ENCODE measurements around the gene GSDMA. TPM values are rescaled to one million over a fixed set of nuclear protein-coding genes. Genes with fewer than 3 reads are reported as not detected.

Gene GSDMA
- total RNA-seq, 1 donor from 2014 or later, result 0.23 TPM

DNA sequence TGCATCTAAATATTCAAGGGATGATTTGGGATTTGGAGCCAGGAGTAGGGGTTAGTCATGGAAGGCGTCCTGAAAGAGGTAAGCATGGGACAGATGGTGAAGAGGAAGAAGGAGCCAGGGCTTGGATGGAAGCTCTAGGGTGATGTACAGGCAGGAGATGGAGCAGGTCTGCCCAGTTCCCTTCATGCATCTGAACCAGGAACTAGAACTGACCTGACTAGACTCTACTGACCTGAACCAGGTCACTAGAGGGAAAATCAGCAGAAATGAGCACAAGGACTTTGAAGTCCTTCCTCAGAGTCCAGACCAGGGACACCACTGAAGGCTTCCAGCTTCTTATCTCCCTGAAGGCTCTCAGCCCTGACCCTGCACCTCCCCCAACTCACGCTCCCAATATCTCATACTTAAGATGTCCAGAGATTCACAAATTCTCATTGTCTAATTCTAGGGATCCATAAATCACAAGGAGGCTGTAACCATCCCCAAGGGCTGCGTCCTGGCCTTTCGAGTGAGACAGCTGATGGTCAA, 8.3 kb downstream of the GSDMA start:
- no peak for DNase-seq (ENCODE audit: low read depth)
- TF ChIP-seq, protein P1, sequence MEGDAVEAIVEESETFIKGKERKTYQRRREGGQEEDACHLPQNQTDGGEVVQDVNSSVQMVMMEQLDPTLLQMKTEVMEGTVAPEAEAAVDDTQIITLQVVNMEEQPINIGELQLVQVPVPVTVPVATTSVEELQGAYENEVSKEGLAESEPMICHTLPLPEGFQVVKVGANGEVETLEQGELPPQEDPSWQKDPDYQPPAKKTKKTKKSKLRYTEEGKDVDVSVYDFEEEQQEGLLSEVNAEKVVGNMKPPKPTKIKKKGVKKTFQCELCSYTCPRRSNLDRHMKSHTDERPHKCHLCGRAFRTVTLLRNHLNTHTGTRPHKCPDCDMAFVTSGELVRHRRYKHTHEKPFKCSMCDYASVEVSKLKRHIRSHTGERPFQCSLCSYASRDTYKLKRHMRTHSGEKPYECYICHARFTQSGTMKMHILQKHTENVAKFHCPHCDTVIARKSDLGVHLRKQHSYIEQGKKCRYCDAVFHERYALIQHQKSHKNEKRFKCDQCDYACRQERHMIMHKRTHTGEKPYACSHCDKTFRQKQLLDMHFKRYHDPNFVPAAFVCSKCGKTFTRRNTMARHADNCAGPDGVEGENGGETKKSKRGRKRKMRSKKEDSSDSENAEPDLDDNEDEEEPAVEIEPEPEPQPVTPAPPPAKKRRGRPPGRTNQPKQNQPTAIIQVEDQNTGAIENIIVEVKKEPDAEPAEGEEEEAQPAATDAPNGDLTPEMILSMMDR (conservative IDR thresholded peaks at IDR 0.05; ENCODE audit: low read depth, low read length), result no peak
- H3K4me3 ChIP-seq (ENCODE audit: low read depth, low read length), result no peak overlapping the region

DNA sequence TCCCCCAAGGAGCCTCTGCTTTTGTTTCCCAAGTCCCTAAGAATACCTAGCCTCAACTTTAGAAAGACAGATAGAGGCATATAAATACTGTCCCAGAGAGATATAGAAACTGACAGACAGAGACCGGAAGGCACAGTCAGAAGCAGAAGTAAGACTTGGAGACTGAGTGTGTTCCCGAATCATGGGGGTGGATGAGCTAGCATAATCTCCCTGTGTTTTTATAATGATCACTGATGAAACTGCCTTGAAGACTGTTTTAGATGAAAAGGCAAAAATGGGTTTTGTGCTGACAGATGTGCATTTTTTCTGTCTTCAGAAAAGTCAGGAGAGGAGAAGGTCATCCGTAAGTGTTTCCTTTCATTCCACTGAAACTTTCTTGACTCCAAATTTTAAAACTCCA, 9.5 kb downstream of the GSDMA start:
- no peak overlapping the region for H3K4me3 ChIP-seq (ENCODE audit: low read depth, low read length)
- TF ChIP-seq, protein P1 (conservative IDR thresholded peaks at IDR 0.05; ENCODE audit: low read depth, low read length), result no peak
- DNase-seq (ENCODE audit: low read depth), result no peak

DNA sequence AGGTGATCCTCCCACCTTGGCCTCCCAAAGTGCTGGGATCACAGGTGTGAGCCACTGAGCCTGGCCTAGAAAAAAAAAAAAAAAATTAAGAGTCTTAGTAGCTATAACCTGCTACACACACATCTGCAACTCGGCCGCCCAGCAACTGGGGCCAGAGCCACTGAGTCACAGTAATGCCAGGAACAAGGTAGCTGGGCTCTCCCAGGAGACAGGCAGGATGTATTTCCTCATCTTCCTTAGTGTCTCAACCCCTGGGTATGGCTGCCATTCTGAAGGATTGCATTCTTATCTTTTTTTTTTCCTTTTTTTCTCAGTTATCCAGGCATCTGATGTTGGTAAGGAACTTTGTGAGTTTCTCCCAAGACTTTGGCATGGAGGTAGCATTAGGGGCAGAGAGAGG, 10.7 kb downstream of the GSDMA start:
- TF ChIP-seq, protein P1 (conservative IDR thresholded peaks at IDR 0.05; ENCODE audit: low read depth, low read length), result no peak
- no peak overlapping the region for H3K4me3 ChIP-seq (ENCODE audit: low read depth, low read length)
- DNase-seq (ENCODE audit: low read depth), result no peak

DNA sequence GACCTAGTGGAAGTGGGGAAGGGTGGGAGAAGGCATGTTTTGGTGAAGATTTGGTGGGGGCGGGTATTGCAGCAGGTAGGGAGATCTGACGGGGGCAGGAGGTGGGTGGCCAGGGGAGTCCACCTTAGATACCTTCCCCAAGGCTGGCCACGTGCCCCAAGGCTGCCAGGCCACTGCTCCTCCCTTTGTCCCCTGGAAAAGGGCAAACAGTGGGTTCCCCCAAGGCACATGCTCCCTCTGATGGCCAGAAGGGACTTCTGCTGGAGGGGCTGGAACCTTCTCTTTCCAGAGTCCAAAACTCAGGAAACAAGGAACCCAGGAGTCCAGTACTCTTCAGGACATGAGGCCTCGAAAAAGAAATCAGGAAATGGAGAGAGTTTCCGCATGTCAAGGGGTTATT, 11.6 kb downstream of the GSDMA start:
- DNase-seq (ENCODE audit: low read depth), result no peak
- TF ChIP-seq, protein P1 (conservative IDR thresholded peaks at IDR 0.05; ENCODE audit: low read depth, low read length), result no peak
- no peak overlapping the region for H3K4me3 ChIP-seq (ENCODE audit: low read depth, low read length)

DNA sequence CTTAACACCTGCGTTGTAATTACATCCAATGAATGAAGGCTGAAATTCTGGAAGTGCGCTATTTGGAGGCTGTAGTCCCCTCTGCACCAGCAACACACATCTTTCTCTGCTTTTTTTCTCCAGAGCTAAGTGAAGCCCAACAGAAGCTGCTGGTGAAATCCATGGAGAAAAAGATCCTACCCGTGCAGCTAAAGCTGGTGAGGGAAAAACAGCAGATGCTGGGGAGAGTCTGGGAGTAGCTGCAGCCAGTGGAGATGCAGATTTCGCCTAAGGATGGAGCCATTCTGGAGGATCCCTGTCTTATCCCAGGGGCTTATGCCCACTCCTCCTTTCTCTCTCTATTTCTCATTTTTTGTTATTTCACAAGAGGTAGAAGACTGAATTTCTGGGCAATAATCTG, 13.0 kb downstream of the GSDMA start:
- TF ChIP-seq, protein P1 (conservative IDR thresholded peaks at IDR 0.05; ENCODE audit: low read depth, low read length), result no peak
- H3K4me3 ChIP-seq (ENCODE audit: low read depth, low read length), result no peak overlapping the region
- DNase-seq (ENCODE audit: low read depth), result no peak

DNA sequence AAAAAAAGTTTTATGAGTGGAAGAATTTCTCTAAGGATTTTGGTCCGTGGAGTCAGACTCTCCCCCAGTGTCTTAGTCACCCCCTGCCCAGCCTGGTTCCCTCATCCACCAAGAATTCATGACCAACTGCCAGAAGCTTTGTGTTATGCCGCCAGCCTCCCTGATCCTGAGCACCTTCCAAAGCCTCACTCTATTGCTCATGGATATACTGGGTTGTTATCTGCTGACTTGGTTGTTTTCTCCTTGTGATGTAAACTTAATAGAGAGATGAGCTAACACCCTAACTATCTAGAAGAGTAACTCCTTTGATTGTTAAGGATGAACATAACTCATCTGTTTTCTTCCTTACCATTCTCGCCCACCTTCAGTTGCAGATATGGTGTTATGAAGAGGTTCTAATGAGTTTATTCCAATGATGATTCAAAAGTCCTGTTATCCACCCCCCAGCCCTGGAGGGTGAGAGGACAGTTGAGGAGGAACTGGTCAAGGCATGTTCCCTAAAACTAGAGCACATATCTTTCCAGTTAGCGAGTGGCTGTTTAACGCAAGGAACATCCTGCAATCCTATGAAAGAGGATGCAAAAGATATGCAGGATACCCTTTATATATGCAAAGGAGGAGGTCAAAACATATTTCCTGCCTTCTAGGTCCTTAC, 16.3 kb downstream of the GSDMA start:
- peak; percentile 64 for DNase-seq (ENCODE audit: low read depth)
- TF ChIP-seq, protein P1 (conservative IDR thresholded peaks at IDR 0.05; ENCODE audit: low read depth, low read length), result no peak
- H3K4me3 ChIP-seq (ENCODE audit: low read depth, low read length), result no peak overlapping the region

DNA sequence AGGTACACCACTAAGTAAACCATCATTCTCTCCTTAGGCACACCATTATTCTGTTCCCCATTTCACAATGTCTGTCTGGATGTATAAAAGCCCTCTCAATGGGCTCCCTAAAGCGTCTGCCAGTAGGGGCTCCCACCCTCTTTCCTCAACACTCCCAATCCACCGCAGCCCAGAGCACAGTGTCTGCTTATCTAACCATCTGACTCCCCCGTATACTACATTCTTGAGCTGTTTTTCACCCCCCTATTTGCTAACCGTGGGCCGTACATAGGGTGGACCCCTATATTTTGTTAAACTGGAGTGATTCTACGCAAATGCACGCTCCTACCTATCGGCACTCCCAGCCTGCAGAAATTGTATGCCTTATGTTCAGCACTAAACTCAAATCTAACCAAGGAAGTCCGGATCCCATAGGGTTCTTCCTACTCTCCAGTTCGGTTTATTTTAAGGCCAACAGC, 17.1 kb downstream of the GSDMA start:
- DNase-seq (ENCODE audit: low read depth), result no peak
- peak overlapping the region; percentile 67 for H3K4me3 ChIP-seq (ENCODE audit: low read depth, low read length)
- TF ChIP-seq, protein P1 (conservative IDR thresholded peaks at IDR 0.05; ENCODE audit: low read depth, low read length), result no peak
